ENCODE results near the gene SAFB.

DNA sequence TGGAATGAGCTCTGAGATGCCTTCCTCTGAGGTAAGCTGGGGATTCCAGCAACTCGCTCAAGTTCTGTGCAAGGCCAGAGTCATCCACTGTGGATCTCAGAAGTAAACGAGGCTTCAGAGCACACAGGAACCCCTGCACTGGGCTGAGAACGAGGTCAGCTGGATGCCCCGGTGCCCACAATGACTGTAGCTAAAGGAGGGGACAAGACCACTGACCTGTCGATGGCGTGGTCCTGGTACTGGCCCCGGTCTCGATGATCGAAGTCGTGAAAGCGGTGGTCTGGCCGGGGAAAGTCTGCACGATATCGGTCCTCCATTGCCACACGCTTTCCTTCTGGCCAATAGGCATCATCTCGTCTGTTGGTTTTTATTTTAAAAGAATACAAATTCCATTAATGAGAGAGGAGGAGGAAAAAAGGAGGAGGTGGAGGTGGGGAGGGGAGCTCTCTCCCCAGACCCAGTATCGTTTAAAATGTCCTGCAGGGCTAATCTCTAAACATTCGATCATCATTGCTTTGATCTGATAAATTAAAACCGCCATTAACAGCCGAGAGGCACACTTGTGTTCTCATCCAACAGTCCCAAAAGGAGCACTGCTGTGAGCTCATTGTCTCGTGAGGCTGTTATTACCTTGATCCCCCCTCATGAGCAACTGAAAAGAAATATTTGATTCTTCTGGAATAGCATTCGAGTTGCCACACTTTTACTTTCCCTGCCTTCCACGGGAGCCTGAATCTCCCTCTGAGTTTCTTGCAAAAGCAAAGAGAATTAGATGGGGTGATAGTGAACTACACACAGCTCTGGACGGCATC lies 30.1 kb upstream of the SAFB start:
- TF ChIP-seq, protein P1, sequence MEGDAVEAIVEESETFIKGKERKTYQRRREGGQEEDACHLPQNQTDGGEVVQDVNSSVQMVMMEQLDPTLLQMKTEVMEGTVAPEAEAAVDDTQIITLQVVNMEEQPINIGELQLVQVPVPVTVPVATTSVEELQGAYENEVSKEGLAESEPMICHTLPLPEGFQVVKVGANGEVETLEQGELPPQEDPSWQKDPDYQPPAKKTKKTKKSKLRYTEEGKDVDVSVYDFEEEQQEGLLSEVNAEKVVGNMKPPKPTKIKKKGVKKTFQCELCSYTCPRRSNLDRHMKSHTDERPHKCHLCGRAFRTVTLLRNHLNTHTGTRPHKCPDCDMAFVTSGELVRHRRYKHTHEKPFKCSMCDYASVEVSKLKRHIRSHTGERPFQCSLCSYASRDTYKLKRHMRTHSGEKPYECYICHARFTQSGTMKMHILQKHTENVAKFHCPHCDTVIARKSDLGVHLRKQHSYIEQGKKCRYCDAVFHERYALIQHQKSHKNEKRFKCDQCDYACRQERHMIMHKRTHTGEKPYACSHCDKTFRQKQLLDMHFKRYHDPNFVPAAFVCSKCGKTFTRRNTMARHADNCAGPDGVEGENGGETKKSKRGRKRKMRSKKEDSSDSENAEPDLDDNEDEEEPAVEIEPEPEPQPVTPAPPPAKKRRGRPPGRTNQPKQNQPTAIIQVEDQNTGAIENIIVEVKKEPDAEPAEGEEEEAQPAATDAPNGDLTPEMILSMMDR (IDR thresholded peaks at IDR 0.05), result no peak
- TF ChIP-seq POLR2A (IDR thresholded peaks at IDR 0.05), result no peak

Data from body of pancreas (tissue), 4 donors.